T-helper 1 cell treated with Interleukin-12 subunit alpha and Interleukin-12 subunit beta and Interleukin-4 antibody, amounts not matched to agents 30 μg/mL and 1 μg/mL, for 36 hours (primary cell): ENCODE measurements around the gene MKRN3.
"Not testable (repeated sequence)": the region's sequence is repeated elsewhere in the genome, so short reads cannot be mapped to it uniquely, and the experiment has no call there.

Experiments
- H3K27ac Mint-ChIP-seq: one replicate; pipeline ENCODE4 v1.8.0; 2021; ENCODE audit warnings: mild to moderate bottlenecking, mixed read lengths
- H3K27me3 Mint-ChIP-seq: one replicate; pipeline ENCODE4 v1.8.0; 2021; ENCODE audit warnings: low read depth, mixed read lengths
- H3K36me3 Mint-ChIP-seq: one replicate; pipeline ENCODE4 v1.8.0; 2021; ENCODE audit warnings: low read depth, mixed read lengths
- H3K4me1 Mint-ChIP-seq: one replicate; pipeline ENCODE4 v1.8.0; 2021; ENCODE audit warnings: low read depth, mixed read lengths
- H3K4me3 Mint-ChIP-seq: one replicate; pipeline ENCODE4 v1.8.0; 2021; ENCODE audit warnings: mild to moderate bottlenecking, moderate library complexity, mixed read lengths
- H3K9me3 Mint-ChIP-seq: one replicate; pipeline ENCODE4 v1.8.0; 2021; ENCODE audit warnings: mixed read lengths

Gene MKRN3

GRCh38 chr15:23567921-23568320 lies 2.4 kb downstream of the MKRN3 start:
- peaks cover 2% of the 10 kb centered on the region for H3K4me1 Mint-ChIP-seq
- H3K36me3 Mint-ChIP-seq: no peaks in the 10 kb centered on the region
- H3K9me3 Mint-ChIP-seq: peaks cover 12% of the 10 kb centered on the region
- H3K4me3 Mint-ChIP-seq: no peak overlapping the region
- no peak overlapping the region for H3K27ac Mint-ChIP-seq
- H3K27me3 Mint-ChIP-seq: no peaks in the 10 kb centered on the region

- peaks cover 2% of the 10 kb centered on the region for H3K4me1 Mint-ChIP-seq
- no peaks in the 10 kb centered on the region for H3K27me3 Mint-ChIP-seq
- H3K9me3 Mint-ChIP-seq: peaks cover 12% of the 10 kb centered on the region
- no peaks in the 10 kb centered on the region for H3K36me3 Mint-ChIP-seq
- H3K4me3 Mint-ChIP-seq: no peak overlapping the region
- no peak overlapping the region for H3K27ac Mint-ChIP-seq
Observed at GRCh38 chr15:23569151-23569925, 3.9 kb downstream of the MKRN3 start.

GRCh38 chr15:23570486-23570885 lies 5.0 kb downstream of the MKRN3 start:
- no peak overlapping the region for H3K27ac Mint-ChIP-seq
- no peaks in the 10 kb centered on the region for H3K27me3 Mint-ChIP-seq
- H3K4me1 Mint-ChIP-seq: peaks cover 2% of the 10 kb centered on the region
- no peaks in the 10 kb centered on the region for H3K36me3 Mint-ChIP-seq
- H3K4me3 Mint-ChIP-seq: no peak overlapping the region
- peaks cover 3% of the 10 kb centered on the region for H3K9me3 Mint-ChIP-seq

- Mint-ChIP-seq H3K9me3 (no peaks in the 10 kb centered on the region), H3K4me3 (no peak overlapping the region)
Observed at GRCh38 chr15:23572844-23573243, 7.4 kb downstream of the MKRN3 start.

GRCh38 chr15:23574742-23575141 lies 9.3 kb downstream of the MKRN3 start:
- no peak overlapping the region for H3K4me3 Mint-ChIP-seq
- H3K4me1 Mint-ChIP-seq: no peaks in the 10 kb centered on the region
- no peaks in the 10 kb centered on the region for H3K9me3 Mint-ChIP-seq
- no peak overlapping the region for H3K27ac Mint-ChIP-seq
- no peaks in the 10 kb centered on the region for H3K27me3 Mint-ChIP-seq
- H3K36me3 Mint-ChIP-seq: no peaks in the 10 kb centered on the region

More at GRCh38 chr15:23572844-23573243, 7.4 kb downstream of the MKRN3 start:
- H3K27me3 Mint-ChIP-seq: no peaks in the 10 kb centered on the region
- H3K4me1 Mint-ChIP-seq: no peaks in the 10 kb centered on the region
- no peaks in the 10 kb centered on the region for H3K36me3 Mint-ChIP-seq
- no peak overlapping the region for H3K27ac Mint-ChIP-seq

- Mint-ChIP-seq H3K27me3 (no peaks in the 10 kb centered on the region), H3K36me3 (no peaks in the 10 kb centered on the region), H3K4me3 (no peak overlapping the region), H3K4me1 (no peaks in the 10 kb centered on the region), H3K9me3 (no peaks in the 10 kb centered on the region), H3K27ac (no peak overlapping the region)
Observed at GRCh38 chr15:23576061-23576460, 10.6 kb downstream of the MKRN3 start.

GRCh38 chr15:23578521-23579150 lies 13.2 kb downstream of the MKRN3 start:
- H3K27me3 Mint-ChIP-seq: no peaks in the 10 kb centered on the region
- no peaks in the 10 kb centered on the region for H3K9me3 Mint-ChIP-seq
- no peak overlapping the region for H3K27ac Mint-ChIP-seq
- H3K4me3 Mint-ChIP-seq: no peak overlapping the region
- H3K36me3 Mint-ChIP-seq: no peaks in the 10 kb centered on the region
- no peaks in the 10 kb centered on the region for H3K4me1 Mint-ChIP-seq

GRCh38 chr15:23588268-23588667 lies 22.8 kb downstream of the MKRN3 start:
- Mint-ChIP-seq H3K4me3 (no peak overlapping the region), H3K36me3 (no peaks in the 10 kb centered on the region), H3K27ac (no peak overlapping the region), H3K27me3 (no peaks in the 10 kb centered on the region), H3K4me1 (no peaks in the 10 kb centered on the region), H3K9me3 (peaks cover 3% of the 10 kb centered on the region)

- H3K4me3 Mint-ChIP-seq: no peak overlapping the region
- H3K4me1 Mint-ChIP-seq: no peaks in the 10 kb centered on the region
- no peaks in the 10 kb centered on the region for H3K36me3 Mint-ChIP-seq
- H3K27ac Mint-ChIP-seq: no peak overlapping the region
- no peaks in the 10 kb centered on the region for H3K27me3 Mint-ChIP-seq
- H3K9me3 Mint-ChIP-seq: peaks cover 3% of the 10 kb centered on the region
Observed at GRCh38 chr15:23589012-23589411, 23.5 kb downstream of the MKRN3 start.

- H3K9me3 Mint-ChIP-seq: peaks cover 3% of the 10 kb centered on the region
- H3K4me1 Mint-ChIP-seq: no peaks in the 10 kb centered on the region
- H3K27ac Mint-ChIP-seq: no peak overlapping the region
- no peak overlapping the region for H3K4me3 Mint-ChIP-seq
- H3K36me3 Mint-ChIP-seq: no peaks in the 10 kb centered on the region
- no peaks in the 10 kb centered on the region for H3K27me3 Mint-ChIP-seq
Observed at GRCh38 chr15:23594252-23594770, 28.8 kb downstream of the MKRN3 start.

- Mint-ChIP-seq H3K9me3 (peaks cover 1% of the 10 kb centered on the region), H3K27ac (no peak overlapping the region), H3K4me3 (no peak overlapping the region), H3K36me3 (no peaks in the 10 kb centered on the region), H3K27me3 (no peaks in the 10 kb centered on the region), H3K4me1 (no peaks in the 10 kb centered on the region)
Observed at GRCh38 chr15:23595368-23595767, 29.9 kb downstream of the MKRN3 start.

GRCh38 chr15:23596736-23597135 lies 31.3 kb downstream of the MKRN3 start:
- Mint-ChIP-seq H3K9me3 (no peaks in the 10 kb centered on the region), H3K27ac (no peak overlapping the region), H3K4me3 (no peak overlapping the region), H3K4me1 (no peaks in the 10 kb centered on the region), H3K36me3 (no peaks in the 10 kb centered on the region), H3K27me3 (no peaks in the 10 kb centered on the region)

- H3K4me1 Mint-ChIP-seq, H3K36me3 Mint-ChIP-seq, H3K4me3 Mint-ChIP-seq, H3K27ac Mint-ChIP-seq, H3K27me3 Mint-ChIP-seq, H3K9me3 Mint-ChIP-seq: not testable (repeated sequence)
Observed at GRCh38 chr15:23597278-23597677, 31.8 kb downstream of the MKRN3 start.

- Mint-ChIP-seq H3K36me3 (no peaks in the 10 kb centered on the region), H3K27ac (no peak overlapping the region), H3K4me3 (no peak overlapping the region), H3K9me3 (peaks cover 5% of the 10 kb centered on the region), H3K27me3 (no peaks in the 10 kb centered on the region), H3K4me1 (no peaks in the 10 kb centered on the region)
Observed at GRCh38 chr15:23599053-23599452, 33.6 kb downstream of the MKRN3 start.

- peaks cover 5% of the 10 kb centered on the region for H3K9me3 Mint-ChIP-seq
- no peak overlapping the region for H3K27ac Mint-ChIP-seq
- no peak overlapping the region for H3K4me3 Mint-ChIP-seq
- no peaks in the 10 kb centered on the region for H3K27me3 Mint-ChIP-seq
- no peaks in the 10 kb centered on the region for H3K36me3 Mint-ChIP-seq
- no peaks in the 10 kb centered on the region for H3K4me1 Mint-ChIP-seq
Observed at GRCh38 chr15:23602124-23602523, 36.6 kb downstream of the MKRN3 start.
